Choroid plexus epithelial cell (primary cell): Measurements from ENCODE around the gene CRYAB.

Experiments used
- DNase-seq: peaks from one replicate; pipeline ENCODE4 v3.0.0-alpha.2; 2010; ENCODE audit warnings: low read depth
- H3K4me3 ChIP-seq: 2 replicates; pipeline ENCODE4 v1.5.1; 2011; ENCODE audit warnings: low read depth, mild to moderate bottlenecking, control low read depth, low read length, moderate library complexity
- TF ChIP-seq, protein P1 (sequence below): conservative IDR thresholded peaks from 2 replicates; pipeline ENCODE4 v1.5.1; 2011; ENCODE audit warnings: low read depth, mild to moderate bottlenecking, control low read depth, inconsistent platforms, low read length, moderate library complexity

The CRYAB gene, protein sequence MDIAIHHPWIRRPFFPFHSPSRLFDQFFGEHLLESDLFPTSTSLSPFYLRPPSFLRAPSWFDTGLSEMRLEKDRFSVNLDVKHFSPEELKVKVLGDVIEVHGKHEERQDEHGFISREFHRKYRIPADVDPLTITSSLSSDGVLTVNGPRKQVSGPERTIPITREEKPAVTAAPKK

DNA sequence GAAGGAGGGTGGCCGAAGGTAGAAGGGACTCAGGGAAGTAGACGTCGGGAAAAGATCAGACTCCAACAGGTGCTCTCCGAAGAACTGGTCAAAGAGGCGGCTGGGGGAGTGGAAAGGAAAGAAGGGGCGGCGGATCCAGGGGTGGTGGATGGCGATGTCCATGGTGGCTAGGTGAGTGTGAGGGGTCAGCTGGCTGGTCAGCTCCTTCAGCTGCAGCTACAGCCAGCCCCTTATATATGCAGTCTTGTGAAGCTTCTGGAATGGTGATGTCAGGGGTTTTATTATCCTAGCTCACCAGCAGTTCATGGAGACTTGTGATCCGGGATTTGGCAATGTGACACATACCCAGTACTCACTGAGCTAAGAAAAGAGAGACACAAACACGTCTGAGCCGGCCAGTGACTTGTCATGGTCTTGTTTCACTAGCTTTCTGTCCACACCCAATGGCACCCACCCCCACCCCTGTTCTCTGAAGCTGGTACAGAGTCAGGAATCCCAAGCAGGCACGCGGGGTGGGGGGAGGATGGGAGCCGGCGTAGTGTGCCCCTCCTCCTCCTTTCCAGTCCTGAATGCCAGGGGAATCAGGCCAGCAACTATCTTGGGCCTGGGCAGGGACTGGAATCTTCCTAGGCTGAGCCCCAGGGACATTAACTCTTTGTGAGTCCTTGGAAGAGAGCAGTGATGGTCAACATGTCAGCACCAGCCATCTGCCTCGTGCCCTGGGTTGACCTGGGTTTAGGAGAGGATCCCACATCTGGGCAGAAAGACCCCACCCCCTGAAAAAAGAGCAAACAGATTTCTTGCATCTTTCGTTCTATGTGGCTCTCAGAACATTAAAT, at the start of gene CRYAB:
TSS of gene CRYAB (minus strand) at position 208 of the 839 bp plus-strand sequence. CDS start at position 162, 46 bp downstream.
- peak; percentile 69 for DNase-seq
- H3K4me3 ChIP-seq: peak within 1 kb of the TSS; percentile 41
- TF ChIP-seq, protein P1, sequence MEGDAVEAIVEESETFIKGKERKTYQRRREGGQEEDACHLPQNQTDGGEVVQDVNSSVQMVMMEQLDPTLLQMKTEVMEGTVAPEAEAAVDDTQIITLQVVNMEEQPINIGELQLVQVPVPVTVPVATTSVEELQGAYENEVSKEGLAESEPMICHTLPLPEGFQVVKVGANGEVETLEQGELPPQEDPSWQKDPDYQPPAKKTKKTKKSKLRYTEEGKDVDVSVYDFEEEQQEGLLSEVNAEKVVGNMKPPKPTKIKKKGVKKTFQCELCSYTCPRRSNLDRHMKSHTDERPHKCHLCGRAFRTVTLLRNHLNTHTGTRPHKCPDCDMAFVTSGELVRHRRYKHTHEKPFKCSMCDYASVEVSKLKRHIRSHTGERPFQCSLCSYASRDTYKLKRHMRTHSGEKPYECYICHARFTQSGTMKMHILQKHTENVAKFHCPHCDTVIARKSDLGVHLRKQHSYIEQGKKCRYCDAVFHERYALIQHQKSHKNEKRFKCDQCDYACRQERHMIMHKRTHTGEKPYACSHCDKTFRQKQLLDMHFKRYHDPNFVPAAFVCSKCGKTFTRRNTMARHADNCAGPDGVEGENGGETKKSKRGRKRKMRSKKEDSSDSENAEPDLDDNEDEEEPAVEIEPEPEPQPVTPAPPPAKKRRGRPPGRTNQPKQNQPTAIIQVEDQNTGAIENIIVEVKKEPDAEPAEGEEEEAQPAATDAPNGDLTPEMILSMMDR: no peak

DNA sequence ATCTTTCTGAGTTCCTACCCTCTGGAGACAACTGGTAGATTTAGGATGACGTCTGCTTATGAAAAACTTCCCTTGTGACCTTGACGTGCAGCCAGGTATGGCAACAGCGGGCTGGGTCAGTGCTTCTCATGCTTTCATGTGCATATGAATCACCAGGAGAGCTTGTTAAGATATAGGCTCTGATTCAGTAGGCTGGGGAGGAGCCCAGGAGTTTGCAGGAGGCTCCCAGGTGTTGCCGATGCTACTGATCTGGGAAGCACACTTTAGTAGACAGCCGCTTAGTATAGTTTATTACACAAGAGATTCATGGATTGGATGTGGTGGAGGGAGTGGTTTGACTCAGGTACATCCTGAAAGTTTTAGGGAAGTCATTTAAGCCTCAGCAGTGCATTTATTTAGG, 49.3 kb upstream of the CRYAB start:
- H3K4me3 ChIP-seq: no peak overlapping the region
- peak; percentile 41 for DNase-seq
- TF ChIP-seq, protein P1: no peak

DNA sequence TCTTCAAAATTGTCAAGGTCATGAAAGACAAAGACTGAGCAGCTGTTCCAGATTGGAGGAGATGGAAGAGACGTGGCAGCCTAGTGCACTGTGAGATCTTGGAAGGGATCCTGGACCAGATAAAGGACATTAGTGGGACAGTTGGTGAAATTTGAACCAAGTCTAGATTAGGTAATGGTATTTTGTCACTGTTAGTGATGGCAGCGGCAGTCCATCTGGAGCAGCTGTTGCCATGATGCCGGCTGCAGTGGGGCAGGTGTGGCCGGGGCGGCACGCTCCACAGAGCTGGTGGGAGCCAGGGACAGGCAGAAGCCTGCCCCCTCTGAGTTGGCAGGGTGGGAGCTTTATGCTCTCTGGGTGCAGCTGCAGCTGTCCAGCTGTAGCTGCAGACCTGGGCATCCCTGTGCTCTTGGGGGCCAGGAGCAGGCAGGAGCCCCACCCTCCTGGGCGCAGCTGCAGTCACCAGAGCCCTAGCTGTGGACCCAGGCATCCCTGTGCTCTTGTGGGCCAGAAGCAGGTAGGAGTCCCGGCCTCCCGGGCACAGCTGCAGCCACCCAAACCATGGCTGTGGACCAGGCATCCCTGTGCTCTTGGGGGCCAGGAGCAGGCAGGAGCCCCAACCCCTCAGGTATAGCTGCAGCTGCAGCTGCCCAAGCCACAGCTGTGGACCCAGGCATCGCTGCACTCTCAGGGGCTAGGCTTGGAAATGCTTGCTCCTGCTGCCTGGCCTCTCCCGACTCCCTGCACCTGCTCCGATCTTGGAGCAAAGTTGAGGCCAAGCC, 46.3 kb upstream of the CRYAB start:
- no peak for DNase-seq
- no peak overlapping the region for H3K4me3 ChIP-seq
- TF ChIP-seq, protein P1: no peak

DNA sequence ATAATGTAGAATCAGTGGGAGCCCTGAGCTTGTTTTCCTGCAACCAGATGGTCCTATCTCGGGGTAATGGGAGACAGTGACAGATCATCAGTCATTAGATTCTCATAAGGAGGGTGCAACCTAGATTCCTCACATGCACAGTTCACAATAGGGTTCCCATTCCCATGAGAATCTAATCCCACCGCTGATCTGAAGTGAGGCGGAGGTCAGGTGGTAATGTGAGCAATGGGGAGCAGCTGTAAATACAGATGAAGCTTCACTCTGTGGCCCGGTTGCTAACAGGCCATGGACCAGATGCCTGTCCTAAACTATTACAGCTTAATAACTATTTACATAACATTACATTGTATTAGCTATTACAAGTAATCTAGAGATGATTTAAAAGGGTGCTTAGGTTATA, 42.6 kb upstream of the CRYAB start:
- TF ChIP-seq, protein P1: no peak
- no peak overlapping the region for H3K4me3 ChIP-seq

DNA sequence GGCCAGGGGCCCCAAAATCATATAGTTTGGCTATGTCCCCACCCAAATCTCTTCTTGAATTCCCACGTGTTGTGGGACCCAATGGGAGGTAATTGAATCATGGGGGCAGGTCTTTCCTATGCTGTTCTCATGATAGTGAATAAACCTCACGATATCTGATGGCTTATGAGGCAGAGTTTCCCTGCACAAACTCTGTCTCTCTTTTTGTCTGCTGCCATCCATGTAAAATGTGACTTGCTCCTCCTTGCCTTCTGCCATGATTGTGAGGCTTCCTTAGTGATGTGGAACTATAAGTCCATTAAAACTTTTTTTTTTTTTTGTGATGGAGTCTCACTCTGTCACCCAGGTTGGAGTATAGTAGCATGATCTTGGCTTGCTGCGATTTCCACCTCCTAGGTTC, 40.0 kb upstream of the CRYAB start:
- TF ChIP-seq, protein P1: no peak
- no peak for DNase-seq
- H3K4me3 ChIP-seq: no peak overlapping the region

More for the DNA sequence above, 42.6 kb upstream of the CRYAB start:
- no peak for DNase-seq

DNA sequence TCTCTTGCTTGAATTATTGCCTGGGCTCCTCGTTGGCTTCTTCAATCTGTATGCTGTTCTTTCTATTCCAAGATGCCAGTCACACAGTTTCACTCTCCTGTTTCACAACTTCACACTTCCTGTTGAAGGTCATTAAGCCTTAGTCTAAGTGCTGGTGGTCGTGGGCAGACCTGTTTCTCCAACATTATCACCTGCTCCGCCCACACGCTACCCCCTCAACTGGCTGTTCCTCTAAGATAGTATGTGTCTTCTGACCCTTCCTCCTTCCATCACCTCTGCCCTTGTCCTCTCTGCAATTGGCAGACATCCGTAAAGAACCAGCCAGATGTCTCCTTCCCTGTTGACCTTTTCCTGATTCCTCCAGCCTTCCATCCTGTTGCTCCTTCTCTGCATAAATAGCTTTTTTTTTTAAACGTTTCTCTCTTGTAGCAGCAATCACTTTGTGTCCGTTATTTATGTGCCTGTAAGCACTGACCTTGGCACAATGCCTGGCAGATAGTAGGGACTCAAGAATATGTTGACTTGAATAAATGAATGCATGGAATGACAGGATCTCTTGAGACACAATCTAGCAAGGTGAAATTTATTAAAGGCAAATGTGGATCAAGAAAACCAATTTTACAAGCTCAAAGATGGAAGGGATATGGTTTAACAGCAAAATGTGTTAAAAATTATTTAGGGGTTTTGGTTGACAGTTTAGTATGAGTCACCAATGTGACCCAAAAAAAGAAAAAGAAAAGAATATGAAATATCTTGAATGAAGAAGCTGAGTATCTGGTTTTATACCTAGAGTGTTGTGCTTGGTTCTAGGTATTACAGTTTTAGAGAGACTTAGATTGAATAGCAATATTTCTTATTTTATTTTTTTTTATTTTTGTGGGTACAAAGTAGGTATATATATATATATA, 38.2 kb upstream of the CRYAB start:
- DNase-seq: no peak
- H3K4me3 ChIP-seq: no peak overlapping the region
- TF ChIP-seq, protein P1: no peak
